Measurements from ENCODE around the gene F10.
"Not testable (repeated sequence)": the region's sequence is repeated elsewhere in the genome, so short reads cannot be mapped to it uniquely, and the experiment has no call there.

Gene F10

DNA sequence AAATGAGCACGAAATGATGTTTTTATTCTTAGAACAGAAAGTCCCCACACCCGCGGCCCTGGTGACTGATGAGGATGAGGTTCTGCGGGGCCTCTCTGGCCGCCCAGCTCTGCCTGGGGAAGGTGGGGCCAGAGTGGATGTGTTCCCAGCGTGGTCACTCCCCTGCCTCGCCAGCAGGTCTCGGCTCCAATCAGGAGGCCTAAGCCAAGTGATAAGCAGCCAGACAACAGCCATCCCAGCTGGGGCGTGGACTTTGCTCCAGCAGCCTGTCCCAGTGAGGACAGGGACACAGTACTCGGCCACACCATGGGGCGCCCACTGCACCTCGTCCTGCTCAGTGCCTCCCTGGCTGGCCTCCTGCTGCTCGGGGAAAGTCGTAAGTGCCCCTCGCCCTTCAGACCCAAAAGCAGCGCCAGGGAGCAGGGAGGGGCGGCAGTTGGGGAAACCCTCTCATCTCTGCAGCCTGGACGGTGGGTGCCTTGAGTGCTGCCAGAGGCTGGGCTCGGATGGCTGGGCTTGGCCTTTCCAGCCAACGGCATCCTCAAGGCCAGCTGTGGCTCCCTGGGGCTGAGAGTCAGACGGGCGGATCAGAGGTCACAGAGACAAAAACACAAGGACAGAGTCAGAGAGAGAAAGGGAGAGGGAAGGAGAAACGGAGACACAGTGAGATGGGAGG is at the start of gene F10:
F10 (plus strand) TSS at position 250 of the 676 bp plus-strand sequence; CDS start at position 307, 57 bp downstream.
- Histone ChIP-seq H3K36me3 (ENCODE audit: control insufficient read depth, low read depth, low read length) (no peaks in the 10 kb centered on the region), H3K9me3 (ENCODE audit: control insufficient read depth, low read depth, low read length) (no peaks in the 10 kb centered on the region), H3K4me1 (ENCODE audit: control insufficient read depth, low read depth, low read length) (peaks cover 7% of the 10 kb centered on the region), H3K9ac (ENCODE audit: low read length) (no peak within 1 kb of the TSS), H3K27ac (ENCODE audit: low read length) (no peak within 1 kb of the TSS), H3K27me3 (ENCODE audit: control insufficient read depth, insufficient read depth, low read length) (no peaks in the 10 kb centered on the region), H3K4me3 (ENCODE audit: low read length) (no peak within 1 kb of the TSS)

DNA sequence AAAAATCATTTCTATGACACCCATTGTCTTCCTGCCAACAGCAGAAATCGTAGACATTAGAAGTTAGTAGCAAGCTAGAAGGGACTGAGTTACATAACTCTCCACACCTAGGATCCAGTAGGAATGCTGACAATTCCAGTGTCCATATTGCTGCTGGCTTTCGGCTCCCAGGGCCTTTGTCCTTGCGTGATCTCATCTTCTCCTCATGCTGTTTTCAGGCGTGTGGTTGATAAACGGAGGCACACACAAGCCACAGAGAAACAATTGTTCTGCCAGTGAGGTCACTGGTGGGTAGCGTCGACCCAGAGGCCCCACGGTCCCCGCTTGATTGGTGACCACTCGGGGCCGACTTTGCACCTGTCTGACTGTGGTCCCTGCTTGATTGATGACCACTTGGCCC is 48.7 kb upstream of the F10 start:
- H3K27ac ChIP-seq (ENCODE audit: low read length): no peak overlapping the region
- H3K4me1 ChIP-seq (ENCODE audit: control insufficient read depth, low read depth, low read length): no peaks in the 10 kb centered on the region
- H3K27me3 ChIP-seq (ENCODE audit: control insufficient read depth, insufficient read depth, low read length): no peaks in the 10 kb centered on the region
- no peak overlapping the region for H3K9ac ChIP-seq (ENCODE audit: low read length)
- H3K36me3 ChIP-seq (ENCODE audit: control insufficient read depth, low read depth, low read length): no peaks in the 10 kb centered on the region
- no peaks in the 10 kb centered on the region for H3K9me3 ChIP-seq (ENCODE audit: control insufficient read depth, low read depth, low read length)
- H3K4me3 ChIP-seq (ENCODE audit: low read length): no peak overlapping the region

DNA sequence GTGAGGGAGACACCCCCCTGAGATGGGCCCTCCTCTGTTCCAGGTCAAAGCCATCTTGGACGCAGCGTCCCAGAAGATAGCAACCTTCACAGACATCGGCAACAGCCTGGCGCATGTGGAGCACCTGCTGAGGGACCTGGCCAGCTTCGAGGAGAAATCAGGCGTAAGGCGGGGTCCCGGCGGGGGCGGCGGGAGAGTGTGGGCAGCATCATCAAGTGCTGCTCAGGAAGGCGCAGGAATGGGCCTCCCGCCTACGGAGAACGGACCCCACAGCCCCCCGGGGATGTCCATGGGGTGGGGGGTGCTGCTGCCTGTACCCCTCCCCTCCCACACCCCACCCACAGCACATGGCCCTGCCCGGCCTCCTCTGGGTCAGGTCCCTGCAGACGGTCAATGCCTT is 48.2 kb upstream of the F10 start:
- H3K4me3 ChIP-seq (ENCODE audit: low read length): no peak overlapping the region
- no peak overlapping the region for H3K9ac ChIP-seq (ENCODE audit: low read length)
- H3K9me3 ChIP-seq (ENCODE audit: control insufficient read depth, low read depth, low read length): no peaks in the 10 kb centered on the region
- no peaks in the 10 kb centered on the region for H3K27me3 ChIP-seq (ENCODE audit: control insufficient read depth, insufficient read depth, low read length)
- H3K4me1 ChIP-seq (ENCODE audit: control insufficient read depth, low read depth, low read length): no peaks in the 10 kb centered on the region
- no peak overlapping the region for H3K27ac ChIP-seq (ENCODE audit: low read length)
- H3K36me3 ChIP-seq (ENCODE audit: control insufficient read depth, low read depth, low read length): no peaks in the 10 kb centered on the region

DNA sequence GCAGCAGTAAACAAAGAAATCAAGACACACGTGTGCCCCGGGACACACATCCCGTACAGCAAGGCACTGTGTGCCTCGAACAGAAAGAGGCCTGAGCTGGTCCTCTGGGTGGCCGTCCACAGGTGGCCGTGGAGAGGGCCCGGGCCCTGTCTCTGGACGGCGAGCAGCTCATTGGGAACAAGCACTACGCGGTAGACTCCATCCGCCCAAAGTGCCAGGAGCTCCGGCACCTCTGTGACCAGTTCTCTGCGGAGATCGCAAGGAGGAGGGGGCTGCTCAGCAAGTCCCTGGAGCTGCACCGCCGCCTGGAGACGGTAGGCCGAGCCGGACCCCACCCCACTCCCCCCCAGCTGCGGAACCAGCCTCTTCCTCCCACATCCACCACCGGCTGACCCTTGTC is 47.7 kb upstream of the F10 start:
- Histone ChIP-seq H3K27me3 (ENCODE audit: control insufficient read depth, insufficient read depth, low read length) (no peaks in the 10 kb centered on the region), H3K9me3 (ENCODE audit: control insufficient read depth, low read depth, low read length) (no peaks in the 10 kb centered on the region), H3K36me3 (ENCODE audit: control insufficient read depth, low read depth, low read length) (no peaks in the 10 kb centered on the region), H3K27ac (ENCODE audit: low read length) (no peak overlapping the region), H3K4me1 (ENCODE audit: control insufficient read depth, low read depth, low read length) (no peaks in the 10 kb centered on the region), H3K9ac (ENCODE audit: low read length) (no peak overlapping the region), H3K4me3 (ENCODE audit: low read length) (no peak overlapping the region)

DNA sequence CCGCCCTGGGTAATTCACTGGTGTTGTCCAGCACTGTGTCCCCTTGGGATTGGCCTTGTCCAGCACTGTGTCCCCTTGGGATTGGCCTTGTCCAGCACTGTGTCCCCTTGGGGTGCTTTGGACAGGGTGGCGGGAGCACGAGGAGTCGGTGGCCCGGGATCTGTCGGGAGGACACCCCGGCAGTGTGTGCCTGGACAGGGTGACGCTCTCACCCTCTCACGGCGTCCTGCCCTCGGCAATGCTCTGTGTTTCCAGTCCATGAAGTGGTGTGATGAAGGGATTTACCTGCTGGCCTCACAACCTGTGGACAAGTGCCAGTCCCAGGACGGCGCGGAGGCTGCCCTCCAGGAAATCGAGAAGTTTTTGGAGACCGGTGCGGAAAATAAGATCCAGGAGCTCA is 46.9 kb upstream of the F10 start:
- H3K36me3 ChIP-seq (ENCODE audit: control insufficient read depth, low read depth, low read length): no peaks in the 10 kb centered on the region
- H3K4me1 ChIP-seq (ENCODE audit: control insufficient read depth, low read depth, low read length): no peaks in the 10 kb centered on the region
- H3K27ac ChIP-seq (ENCODE audit: low read length): no peak overlapping the region
- no peaks in the 10 kb centered on the region for H3K27me3 ChIP-seq (ENCODE audit: control insufficient read depth, insufficient read depth, low read length)
- H3K9ac ChIP-seq (ENCODE audit: low read length): no peak overlapping the region
- no peaks in the 10 kb centered on the region for H3K9me3 ChIP-seq (ENCODE audit: control insufficient read depth, low read depth, low read length)
- no peak overlapping the region for H3K4me3 ChIP-seq (ENCODE audit: low read length)

DNA sequence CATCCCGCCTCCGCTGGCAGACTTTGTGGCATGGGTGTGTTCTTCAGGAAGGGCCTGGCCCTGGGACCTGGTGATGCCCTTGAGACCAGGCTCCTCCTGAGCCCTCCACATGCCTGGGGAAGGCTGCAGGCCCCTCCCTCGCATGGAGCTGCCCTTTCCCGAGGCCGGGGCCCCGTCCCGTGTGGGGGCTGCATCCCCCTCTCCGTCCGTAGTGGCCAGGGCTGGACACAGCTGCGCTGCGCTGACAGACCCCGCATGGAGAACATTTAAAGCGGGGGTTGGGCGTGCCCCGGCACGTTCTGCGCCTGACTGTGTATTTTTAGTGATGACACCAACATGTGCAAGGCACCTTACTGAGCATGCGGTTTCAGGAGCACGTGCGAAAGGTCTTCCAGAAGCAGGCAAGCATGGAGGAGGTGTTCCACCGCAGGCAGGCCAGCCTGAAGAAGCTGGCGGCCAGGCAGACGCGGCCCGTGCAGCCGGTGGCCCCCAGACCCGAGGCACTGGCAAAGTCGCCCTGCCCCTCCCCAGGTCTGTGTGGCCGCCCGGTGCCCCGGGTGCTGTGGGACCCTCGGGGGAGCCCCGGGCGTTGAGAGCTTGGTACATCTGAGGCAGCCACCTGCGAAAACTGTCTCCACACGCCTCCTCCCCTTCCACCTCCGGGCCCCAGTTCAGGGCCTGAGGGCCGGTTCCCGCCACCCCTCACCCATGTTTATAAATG is 45.8 kb upstream of the F10 start:
- no peaks in the 10 kb centered on the region for H3K27me3 ChIP-seq (ENCODE audit: control insufficient read depth, insufficient read depth, low read length)
- no peaks in the 10 kb centered on the region for H3K4me1 ChIP-seq (ENCODE audit: control insufficient read depth, low read depth, low read length)
- no peak overlapping the region for H3K27ac ChIP-seq (ENCODE audit: low read length)
- H3K36me3 ChIP-seq (ENCODE audit: control insufficient read depth, low read depth, low read length): no peaks in the 10 kb centered on the region
- H3K9me3 ChIP-seq (ENCODE audit: control insufficient read depth, low read depth, low read length): no peaks in the 10 kb centered on the region
- H3K9ac ChIP-seq (ENCODE audit: low read length): no peak overlapping the region
- H3K4me3 ChIP-seq (ENCODE audit: low read length): no peak overlapping the region

DNA sequence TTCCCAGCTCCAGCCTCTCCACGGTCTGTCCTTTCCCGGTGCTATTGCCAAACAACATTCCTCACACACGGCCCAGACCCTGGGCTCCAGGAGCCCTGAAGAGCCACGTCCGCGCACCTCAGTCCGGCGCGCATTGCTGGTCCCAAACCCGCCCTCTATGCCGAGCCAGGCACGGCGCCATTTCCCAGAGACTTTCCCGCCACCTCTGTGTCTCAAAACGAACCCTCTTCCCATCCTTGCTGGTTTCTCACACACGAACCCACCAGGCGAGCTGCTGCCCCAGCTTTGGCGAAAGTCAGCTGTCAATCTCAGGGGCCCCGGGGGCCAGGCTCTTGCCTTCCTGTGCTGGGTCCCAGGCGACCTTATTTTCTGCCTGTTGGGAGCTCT is 45.0 kb upstream of the F10 start:
- H3K9me3 ChIP-seq (ENCODE audit: control insufficient read depth, low read depth, low read length): no peaks in the 10 kb centered on the region
- H3K36me3 ChIP-seq (ENCODE audit: control insufficient read depth, low read depth, low read length): no peaks in the 10 kb centered on the region
- no peaks in the 10 kb centered on the region for H3K27me3 ChIP-seq (ENCODE audit: control insufficient read depth, insufficient read depth, low read length)
- no peak overlapping the region for H3K27ac ChIP-seq (ENCODE audit: low read length)
- no peak overlapping the region for H3K4me3 ChIP-seq (ENCODE audit: low read length)
- H3K9ac ChIP-seq (ENCODE audit: low read length): no peak overlapping the region
- no peaks in the 10 kb centered on the region for H3K4me1 ChIP-seq (ENCODE audit: control insufficient read depth, low read depth, low read length)

DNA sequence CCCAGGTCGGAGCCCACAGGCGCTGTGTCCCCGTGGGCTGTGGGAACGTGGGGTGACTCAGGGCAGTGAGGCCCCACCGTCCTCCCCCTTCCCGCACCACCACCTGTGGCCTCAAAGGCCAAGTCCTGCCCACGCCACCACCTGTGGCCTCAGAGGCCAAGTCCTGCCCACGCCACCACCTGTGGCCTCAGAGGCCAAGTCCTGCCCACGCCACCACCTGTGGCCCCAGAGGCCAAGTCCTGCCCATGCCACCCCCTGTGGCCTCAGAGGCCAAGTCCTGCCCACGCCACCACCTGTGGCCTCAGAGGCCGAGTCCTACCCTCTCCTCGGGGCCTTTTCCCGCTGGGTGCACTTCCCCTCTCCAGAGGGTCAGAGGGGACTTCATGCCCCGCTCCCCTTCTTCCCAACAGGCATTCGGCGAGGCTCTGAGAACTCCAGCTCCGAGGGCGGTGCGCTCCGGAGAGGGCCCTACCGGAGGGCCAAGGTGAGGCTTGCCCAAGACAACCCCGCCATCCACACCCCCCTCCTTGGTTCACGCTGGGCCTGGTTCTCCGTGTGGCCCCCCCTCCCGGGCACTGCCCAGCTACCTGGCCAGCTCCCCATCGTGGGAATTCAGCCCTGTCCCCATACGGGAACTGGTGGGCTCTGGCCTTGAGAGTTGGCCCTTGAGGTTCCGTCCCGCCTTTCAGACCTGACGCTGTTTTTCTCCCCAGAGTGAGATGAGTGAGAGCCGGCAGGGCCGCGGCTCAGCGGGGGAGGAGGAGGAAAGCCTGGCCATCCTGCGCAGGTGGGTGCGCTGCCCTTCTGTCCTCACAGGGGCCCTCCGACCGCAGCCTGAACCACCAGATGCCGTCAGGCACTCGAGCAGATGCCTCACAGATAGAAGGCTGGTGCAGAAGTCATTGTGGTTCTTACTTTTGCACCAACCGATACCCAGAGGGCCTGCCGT is 44.4 kb upstream of the F10 start:
- H3K9me3 ChIP-seq (ENCODE audit: control insufficient read depth, low read depth, low read length): no peaks in the 10 kb centered on the region
- no peak overlapping the region for H3K9ac ChIP-seq (ENCODE audit: low read length)
- H3K27me3 ChIP-seq (ENCODE audit: control insufficient read depth, insufficient read depth, low read length): no peaks in the 10 kb centered on the region
- no peaks in the 10 kb centered on the region for H3K4me1 ChIP-seq (ENCODE audit: control insufficient read depth, low read depth, low read length)
- no peak overlapping the region for H3K27ac ChIP-seq (ENCODE audit: low read length)
- H3K36me3 ChIP-seq (ENCODE audit: control insufficient read depth, low read depth, low read length): no peaks in the 10 kb centered on the region
- H3K4me3 ChIP-seq (ENCODE audit: low read length): no peak overlapping the region

DNA sequence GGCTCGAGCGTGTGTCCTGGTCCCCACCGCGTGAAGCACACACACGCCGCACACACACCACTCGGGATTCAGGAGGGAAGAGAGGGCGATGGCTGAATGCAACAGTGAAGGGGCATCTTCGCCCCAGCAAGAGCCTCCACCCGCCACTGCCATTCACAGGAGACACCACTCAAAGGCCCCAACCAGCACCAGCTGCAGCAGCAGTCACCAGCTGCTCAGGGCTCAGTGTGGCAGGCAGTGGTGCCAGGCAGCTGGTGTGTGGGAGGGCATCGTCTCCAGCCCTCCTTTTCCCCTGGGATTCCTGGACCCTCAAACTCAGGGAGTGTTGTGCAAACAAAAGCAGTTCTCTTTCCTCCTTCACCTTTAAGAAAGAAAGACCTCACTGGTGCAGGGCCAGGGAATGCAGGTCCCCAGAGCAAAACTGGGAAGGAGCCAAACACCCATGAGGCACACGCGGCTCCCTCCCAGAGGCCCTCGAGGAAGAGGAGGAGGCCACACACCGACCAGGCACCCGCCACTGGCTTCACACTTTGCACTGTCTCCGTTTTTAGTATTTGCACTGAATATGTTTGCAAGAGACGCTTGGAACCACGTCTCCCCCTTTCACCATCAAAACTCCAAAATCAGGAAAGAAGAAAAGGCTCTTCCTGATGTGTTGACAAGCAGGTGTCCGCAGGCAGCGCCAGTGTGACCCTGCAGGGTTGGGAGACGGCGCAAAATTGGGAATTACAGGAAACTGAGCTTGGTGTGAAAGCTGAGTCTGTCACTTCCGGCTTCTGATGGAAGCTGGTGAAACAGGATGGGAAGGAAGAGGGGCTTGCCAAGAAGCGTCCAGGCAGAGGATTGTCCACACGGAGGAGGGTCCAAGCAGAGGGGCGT is 43.5 kb upstream of the F10 start:
- H3K4me1 ChIP-seq (ENCODE audit: control insufficient read depth, low read depth, low read length): no peaks in the 10 kb centered on the region
- no peak overlapping the region for H3K4me3 ChIP-seq (ENCODE audit: low read length)
- H3K36me3 ChIP-seq (ENCODE audit: control insufficient read depth, low read depth, low read length): no peaks in the 10 kb centered on the region
- H3K27me3 ChIP-seq (ENCODE audit: control insufficient read depth, insufficient read depth, low read length): no peaks in the 10 kb centered on the region
- H3K9me3 ChIP-seq (ENCODE audit: control insufficient read depth, low read depth, low read length): no peaks in the 10 kb centered on the region
- H3K27ac ChIP-seq (ENCODE audit: low read length): no peak overlapping the region
- H3K9ac ChIP-seq (ENCODE audit: low read length): no peak overlapping the region

DNA sequence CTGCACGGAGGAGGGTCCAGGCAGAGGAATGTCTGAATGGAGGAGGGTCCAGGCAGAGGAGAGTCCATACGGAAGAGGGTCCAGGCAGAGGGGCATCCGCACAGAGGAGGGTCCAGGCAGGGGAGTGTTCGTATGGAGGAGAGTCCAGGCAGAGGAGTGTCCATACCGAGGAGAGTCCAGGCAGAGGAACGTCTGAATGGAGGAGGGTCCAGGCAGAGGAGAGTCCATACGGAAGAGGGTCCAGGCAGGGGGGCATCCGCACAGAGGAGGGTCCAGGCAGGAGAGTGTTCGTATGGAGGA is 42.9 kb upstream of the F10 start:
- not testable (repeated sequence) for H3K9me3 ChIP-seq (ENCODE audit: control insufficient read depth, low read depth, low read length); H3K9ac ChIP-seq (ENCODE audit: low read length); H3K27me3 ChIP-seq (ENCODE audit: control insufficient read depth, insufficient read depth, low read length); H3K4me1 ChIP-seq (ENCODE audit: control insufficient read depth, low read depth, low read length); H3K36me3 ChIP-seq (ENCODE audit: control insufficient read depth, low read depth, low read length); H3K27ac ChIP-seq (ENCODE audit: low read length); H3K4me3 ChIP-seq (ENCODE audit: low read length)

DNA sequence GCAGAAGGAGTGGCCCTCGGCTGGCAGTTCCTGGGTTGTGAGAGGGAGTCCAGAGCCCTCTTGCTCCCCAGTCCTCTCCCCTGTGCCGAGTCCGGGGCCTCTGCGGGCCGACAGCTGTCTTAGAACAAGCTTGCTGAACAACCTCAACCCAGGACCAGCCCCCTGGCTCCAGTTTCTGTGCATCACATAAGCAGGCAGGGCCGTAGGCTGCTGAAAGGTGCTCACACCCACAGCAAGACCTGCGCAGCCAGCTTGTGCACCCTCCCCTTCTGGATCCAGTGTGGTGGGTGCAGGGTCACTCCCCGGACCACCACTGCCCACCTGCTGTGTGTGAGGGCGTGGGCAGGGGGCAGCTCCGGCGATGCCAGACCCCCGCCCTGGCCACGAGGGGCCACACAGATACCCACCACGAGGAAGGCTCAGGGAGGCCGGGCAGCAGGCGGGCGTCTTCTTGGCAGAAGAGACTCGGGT is 42.2 kb upstream of the F10 start:
- H3K9ac ChIP-seq (ENCODE audit: low read length): no peak overlapping the region
- H3K9me3 ChIP-seq (ENCODE audit: control insufficient read depth, low read depth, low read length): no peaks in the 10 kb centered on the region
- H3K27ac ChIP-seq (ENCODE audit: low read length): no peak overlapping the region
- no peaks in the 10 kb centered on the region for H3K4me1 ChIP-seq (ENCODE audit: control insufficient read depth, low read depth, low read length)
- no peak overlapping the region for H3K4me3 ChIP-seq (ENCODE audit: low read length)
- H3K27me3 ChIP-seq (ENCODE audit: control insufficient read depth, insufficient read depth, low read length): no peaks in the 10 kb centered on the region
- H3K36me3 ChIP-seq (ENCODE audit: control insufficient read depth, low read depth, low read length): no peaks in the 10 kb centered on the region
